ENCODE data around the gene GOLT1B.
A peak's percentile ranks its signal among the peaks of the same experiment; 100 is the strongest.
"Not testable (repeated sequence)": the region's sequence is repeated elsewhere in the genome, so short reads cannot be mapped to it uniquely, and the experiment has no call there.

GOLT1B gene

DNA sequence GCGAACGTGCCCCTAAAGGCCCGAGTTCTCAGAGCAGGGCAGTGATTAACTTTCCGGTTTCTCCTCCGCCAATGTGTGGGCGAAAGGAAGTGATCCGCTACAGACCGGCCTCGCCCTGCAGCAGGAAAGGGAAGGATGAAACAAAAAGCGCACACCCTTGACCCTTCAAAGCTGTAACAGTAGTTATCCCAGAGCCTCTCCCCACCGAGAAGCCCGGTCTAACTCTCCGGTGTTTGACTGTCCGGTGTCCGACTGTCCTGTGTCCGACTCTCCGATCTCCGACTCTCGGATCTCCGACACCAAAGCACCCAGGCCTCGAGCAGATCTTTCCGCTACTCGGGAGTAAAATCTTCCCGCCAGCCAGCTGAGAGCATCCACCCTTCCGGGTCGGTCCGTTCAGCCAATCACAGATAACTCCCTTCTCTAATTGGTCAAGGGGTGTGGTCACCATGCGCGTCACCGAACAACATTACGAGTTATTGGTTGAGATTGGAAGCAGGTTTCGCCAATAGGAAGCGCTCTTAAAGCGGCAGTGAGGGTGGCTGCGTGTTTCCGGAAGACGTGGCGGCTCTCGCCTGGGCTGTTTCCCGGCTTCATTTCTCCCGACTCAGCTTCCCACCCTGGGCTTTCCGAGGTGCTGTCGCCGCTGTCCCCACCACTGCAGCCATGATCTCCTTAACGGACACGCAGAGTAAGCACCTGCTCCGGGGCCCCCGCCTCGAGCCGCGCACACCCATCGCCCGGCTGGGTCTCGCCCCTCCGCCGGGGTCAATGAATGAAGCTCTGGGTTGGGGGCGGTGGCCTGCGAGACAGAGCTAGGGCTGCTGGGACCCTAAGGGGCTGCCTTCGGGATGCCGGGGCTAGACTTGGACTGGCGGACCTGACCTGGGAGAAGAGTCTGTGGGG, at the start of gene GOLT1B, which contains the start of gene RECQL:
Gene GOLT1B (plus strand): TSS at position 532 of the 906 bp plus-strand sequence. CDS start 135 bp downstream, at position 667.
Gene RECQL (minus strand): TSS at position 378 of the 906 bp plus-strand sequence. CDS start 2,065 bp downstream, outside the sequence.
- DNase-seq (ENCODE audit: low read depth in 2 of 2) = peak; percentile 82

DNA sequence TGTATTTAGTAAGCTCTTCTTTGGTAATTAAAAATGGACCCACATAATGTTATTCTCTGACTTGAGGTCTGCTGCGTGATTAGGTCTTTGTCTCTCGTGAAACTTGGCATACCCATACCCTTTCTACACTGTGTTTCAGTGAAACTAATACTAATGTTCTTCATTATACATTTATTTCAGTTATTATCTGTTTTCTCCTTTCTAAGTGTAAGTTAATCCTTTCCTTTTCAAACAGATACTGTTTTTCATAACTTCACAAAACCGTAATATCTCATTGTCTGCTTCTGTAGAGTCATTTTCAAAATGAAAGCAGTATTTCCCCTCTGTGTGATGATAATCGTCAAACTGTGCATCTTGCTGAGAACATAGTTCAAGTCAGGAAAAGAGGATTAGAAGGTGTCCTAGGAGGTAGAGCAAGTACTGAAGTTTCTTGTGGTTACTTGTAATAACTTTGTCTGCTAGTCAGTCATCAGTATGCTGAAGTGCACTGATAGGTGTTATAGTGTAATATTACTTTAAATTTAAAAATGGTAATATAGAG, 48.2 kb upstream of the GOLT1B start:
- no peak for DNase-seq (ENCODE audit: low read depth in 2 of 2)

- DNase-seq (ENCODE audit: low read depth in 2 of 2) = peak in 1 of 2 experiments; percentile 22
Measured at GRCh38 chr12:21456291-21456780, 45.3 kb upstream of the GOLT1B start.

DNA sequence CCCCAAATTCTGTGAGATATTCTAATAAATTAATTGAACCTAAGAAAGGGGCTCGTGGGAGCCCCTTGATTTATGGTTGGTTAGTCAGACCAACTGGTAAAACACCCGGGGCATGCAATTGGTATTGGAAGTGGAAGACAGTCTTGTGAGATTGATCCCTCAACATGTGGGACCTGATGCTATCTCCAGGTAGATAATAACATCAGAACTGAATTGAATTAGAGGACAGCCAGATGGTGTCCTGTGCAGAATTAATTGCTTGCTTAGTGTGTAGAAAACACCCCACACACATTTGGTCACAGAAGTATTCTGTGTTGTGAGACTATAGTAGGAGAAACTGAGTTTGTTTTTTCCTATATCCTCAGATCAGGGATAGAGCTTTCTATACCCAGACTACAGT, 42.1 kb upstream of the GOLT1B start:
- DNase-seq (ENCODE audit: low read depth in 2 of 2) = no peak

- DNase-seq (ENCODE audit: low read depth in 2 of 2) = not testable (repeated sequence)
Measured at GRCh38 chr12:21467334-21467733, 34.3 kb upstream of the GOLT1B start.

GRCh38 chr12:21471294-21471693, 30.3 kb upstream of the GOLT1B start:
- DNase-seq (ENCODE audit: low read depth in 2 of 2) = no peak

- no peak for DNase-seq (ENCODE audit: low read depth in 2 of 2)
Measured at GRCh38 chr12:21472197-21472823, 29.3 kb upstream of the GOLT1B start.

DNA sequence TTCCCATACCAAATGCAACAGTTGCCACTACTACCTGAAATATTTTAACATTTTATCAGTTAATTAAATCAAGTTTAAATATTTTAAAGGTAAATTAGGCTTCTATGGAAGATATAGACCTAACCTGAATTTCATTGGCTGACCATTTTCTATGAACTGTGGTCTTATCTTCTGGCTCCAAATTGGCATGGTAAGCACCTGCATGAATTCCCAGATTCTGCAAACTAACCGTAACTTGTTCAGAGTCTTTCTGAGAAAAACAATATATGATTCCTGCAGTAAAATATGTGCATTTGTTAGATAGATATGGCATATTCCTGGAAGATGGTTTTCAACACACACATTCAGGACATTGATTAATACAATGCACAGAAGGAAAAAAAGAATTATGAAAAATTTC, 26.0 kb upstream of the GOLT1B start:
- no peak for DNase-seq (ENCODE audit: low read depth in 2 of 2)

DNA sequence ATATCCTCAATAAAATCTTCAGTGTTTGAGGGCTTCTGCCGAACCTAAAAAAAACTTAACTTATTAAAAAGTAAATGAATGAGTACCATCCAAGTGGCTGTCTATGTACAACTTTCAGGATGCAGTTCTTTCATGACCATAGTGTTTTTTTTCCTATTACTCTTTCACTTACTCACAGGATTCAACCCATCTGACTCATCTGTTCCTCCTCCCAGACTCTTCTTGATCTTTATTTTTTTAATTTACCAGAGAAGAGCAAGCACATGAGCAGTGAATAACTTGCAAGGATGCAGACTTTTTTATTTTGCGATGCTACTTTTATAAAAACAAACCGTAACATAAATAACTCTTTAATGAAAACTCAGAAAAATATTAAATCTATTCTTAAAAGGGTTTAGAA, 24.6 kb upstream of the GOLT1B start:
- no peak for DNase-seq (ENCODE audit: low read depth in 2 of 2)

- DNase-seq (ENCODE audit: low read depth in 2 of 2) = no peak
Measured at GRCh38 chr12:21478756-21479455, 22.7 kb upstream of the GOLT1B start.

- DNase-seq (ENCODE audit: low read depth in 2 of 2) = no peak
Measured at GRCh38 chr12:21483531-21483930, 18.1 kb upstream of the GOLT1B start.

DNA sequence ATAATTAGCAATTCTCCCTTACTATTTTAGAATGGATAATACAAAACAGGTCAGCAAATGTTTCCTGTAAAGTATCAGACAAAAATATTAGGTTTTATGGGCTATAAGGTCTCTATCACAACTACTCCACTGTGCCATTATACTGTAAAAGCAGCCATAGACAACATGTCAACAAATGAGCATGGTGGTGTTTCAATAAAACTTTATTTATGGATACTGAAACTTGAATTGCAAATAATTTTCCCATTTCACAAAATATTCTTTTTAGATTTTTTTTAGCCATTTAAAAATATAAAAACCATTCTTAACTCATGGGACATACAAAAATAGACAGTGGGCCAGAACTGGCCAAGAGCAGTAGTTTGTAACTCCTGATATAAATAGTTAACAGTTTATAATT, 15.6 kb upstream of the GOLT1B start:
- DNase-seq (ENCODE audit: low read depth in 2 of 2) = no peak

DNA sequence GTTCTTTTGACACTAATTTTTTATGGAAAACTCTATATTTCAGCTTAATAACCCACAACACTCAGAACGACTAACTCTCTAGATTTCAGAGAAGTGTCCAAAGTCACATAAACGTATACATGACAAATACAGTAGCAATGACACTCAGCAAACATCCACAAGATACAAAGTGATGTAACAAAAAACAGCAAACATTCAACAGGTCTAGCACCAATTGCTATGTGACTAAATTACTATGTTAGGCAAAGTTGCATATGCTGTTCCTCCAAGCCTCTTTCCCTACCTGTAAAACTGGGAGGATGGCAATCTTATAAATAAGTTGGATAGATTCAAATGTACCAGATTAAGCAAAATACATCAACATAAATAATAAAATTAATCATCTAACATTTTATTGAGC, 1.8 kb upstream of the GOLT1B start:
- DNase-seq (ENCODE audit: low read depth in 2 of 2) = no peak

DNA sequence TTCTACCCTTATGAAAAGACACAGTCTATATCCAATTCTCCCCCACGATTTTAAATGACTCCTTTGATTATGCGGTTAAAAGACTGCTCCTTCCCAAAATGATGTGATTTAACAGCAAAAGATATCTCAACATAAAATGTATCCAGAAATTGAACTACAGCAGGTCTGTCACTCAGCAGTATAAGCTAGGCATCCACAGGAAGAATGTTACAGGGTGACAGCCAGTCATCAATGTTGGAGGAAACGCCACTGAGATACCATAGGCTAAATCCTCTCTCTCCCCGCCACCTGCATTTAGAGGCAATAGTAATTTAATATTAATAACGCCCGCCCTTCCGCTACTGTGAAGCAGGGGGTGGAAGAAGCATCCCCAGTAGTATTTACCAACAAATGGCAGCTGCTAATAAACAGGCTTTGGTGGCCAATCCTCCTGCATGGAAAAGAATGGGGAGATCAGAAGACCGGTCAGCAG, 767 bp upstream of the GOLT1B start:
- DNase-seq (ENCODE audit: low read depth in 2 of 2) = no peak

GRCh38 chr12:21502164-21502496, 541 bp downstream of the GOLT1B start:
- peak in 1 of 2 experiments; percentile 12 for DNase-seq (ENCODE audit: low read depth in 2 of 2)

GRCh38 chr12:21502872-21503271, 1.3 kb downstream of the GOLT1B start:
- no peak for DNase-seq (ENCODE audit: low read depth in 2 of 2)

DNA sequence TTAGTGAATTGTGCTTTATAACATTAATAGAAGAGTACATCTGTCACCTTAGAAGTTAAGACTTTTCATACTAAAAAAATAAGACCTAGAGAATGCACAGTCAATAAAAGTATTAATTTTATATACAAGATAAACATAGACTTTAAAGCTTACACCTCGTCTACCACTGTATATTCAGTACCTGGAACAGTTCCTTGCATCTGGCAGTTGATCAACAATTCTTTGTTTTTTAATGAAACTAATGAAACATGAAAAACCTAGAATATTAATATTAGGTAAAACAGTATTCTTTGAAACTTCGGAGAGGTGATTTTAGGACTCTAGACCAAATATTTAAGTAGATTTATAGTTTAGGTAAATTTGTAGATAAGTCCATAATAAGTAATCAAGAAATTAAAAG, 4.3 kb downstream of the GOLT1B start:
- no peak for DNase-seq (ENCODE audit: low read depth in 2 of 2)

- DNase-seq (ENCODE audit: low read depth in 2 of 2) = no peak
Measured at GRCh38 chr12:21507849-21508248, 6.3 kb downstream of the GOLT1B start.

DNA sequence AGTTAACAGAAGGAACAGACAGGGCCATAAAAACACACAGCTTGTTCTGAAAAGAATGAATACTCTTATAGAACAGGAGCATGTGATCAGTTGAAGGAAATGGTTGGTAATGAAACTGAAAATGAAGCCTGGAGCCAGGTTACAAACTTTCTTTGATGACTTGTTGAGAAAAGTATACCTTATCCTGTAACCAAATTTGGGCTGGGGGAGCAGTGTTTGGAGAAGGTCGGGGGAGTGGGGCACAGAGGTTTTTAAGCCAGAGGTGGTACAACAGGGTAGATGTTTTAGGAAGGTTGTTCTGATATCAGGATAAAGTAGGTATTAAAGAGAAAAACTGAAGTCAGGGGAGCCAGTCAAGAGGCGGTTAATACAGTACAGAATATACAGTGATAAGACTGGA, 8.2 kb downstream of the GOLT1B start:
- no peak for DNase-seq (ENCODE audit: low read depth in 2 of 2)

- DNase-seq (ENCODE audit: low read depth in 2 of 2) = no peak
Measured at GRCh38 chr12:21516281-21516680, 14.7 kb downstream of the GOLT1B start.

DNA sequence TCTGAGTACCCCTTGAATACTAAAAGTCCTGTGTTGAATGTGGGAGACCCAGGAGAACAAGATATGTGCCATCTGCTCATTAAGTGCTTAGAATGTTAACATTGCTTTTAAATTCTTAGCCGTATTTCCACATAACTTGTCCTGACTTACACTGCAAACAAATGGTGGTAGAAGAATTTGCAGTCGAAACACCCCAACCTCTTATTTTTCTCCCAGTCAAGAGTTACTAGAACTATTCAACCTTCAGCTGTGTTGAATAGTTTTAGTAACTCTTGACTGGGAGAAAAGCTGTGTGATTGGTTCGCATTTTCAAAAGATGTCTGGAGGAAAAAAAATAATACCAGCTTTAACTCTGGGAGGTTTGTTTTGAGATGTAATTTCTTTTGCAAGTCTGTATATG, 16.9 kb downstream of the GOLT1B start:
- DNase-seq (ENCODE audit: low read depth in 2 of 2) = no peak

GRCh38 chr12:21521541-21521940, 20.0 kb downstream of the GOLT1B start:
- DNase-seq (ENCODE audit: low read depth in 2 of 2) = no peak
